Prostate gland (tissue), 2 donors: Measurements from ENCODE around the gene CROCC2.

Experiments
- POLR2AphosphoS5 ChIP-seq: sonication (generic); formaldehyde crosslinking; IDR thresholded peaks from one replicate; pipeline ENCODE4 v1.6.1; 2017; ENCODE audit warnings: antibody characterized with exemption
- TF ChIP-seq, protein P1 (sequence below), 4 experiments: fragments of 200-600 bp in 2 of 4; fragments of 450-650 bp in 2 of 4; sonication (generic) in 2 of 4; IDR thresholded peaks; 1 replicate in 3 of 4; 2 replicates in 1 of 4; pipeline ENCODE4 v1.5.1; 2016 to 2019; ENCODE audit warnings: antibody characterized with exemption in 4 of 4, mild to moderate bottlenecking in 2 of 4, moderate library complexity in 2 of 4

DNA sequence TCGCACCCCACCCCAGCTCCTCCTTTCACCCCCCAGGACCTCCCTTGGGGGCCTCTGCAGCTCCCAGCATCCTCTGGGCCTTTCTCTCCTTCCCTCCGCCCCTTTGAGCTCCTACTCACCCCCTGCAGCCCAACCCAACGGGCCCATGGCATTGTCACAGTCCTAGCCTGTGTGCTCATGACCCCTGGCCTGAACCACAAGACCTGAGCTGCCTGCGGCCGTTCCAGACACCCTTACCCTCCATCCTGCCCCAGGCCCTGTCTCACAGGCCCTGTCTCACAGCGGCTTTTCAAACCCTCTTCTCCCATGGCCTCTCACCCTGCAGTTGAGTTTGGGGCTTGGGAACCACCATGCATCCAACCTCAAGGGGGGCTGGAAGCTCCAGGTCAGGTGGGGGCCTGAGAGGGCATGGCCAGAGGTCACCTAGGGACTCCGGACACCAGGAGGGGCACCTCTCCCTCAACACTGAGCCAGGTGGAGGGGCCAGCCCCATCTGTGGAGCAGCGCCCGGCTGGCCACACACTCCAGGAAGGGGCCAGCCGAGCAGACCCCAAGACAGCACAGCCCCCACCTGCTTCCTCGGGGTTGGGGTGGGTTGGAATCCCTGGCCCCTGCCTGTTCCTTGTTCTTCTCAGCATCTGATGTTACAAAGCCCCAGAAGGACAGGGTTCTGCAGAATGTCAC is 17.1 kb upstream of the CROCC2 start:
- TF ChIP-seq, protein P1, sequence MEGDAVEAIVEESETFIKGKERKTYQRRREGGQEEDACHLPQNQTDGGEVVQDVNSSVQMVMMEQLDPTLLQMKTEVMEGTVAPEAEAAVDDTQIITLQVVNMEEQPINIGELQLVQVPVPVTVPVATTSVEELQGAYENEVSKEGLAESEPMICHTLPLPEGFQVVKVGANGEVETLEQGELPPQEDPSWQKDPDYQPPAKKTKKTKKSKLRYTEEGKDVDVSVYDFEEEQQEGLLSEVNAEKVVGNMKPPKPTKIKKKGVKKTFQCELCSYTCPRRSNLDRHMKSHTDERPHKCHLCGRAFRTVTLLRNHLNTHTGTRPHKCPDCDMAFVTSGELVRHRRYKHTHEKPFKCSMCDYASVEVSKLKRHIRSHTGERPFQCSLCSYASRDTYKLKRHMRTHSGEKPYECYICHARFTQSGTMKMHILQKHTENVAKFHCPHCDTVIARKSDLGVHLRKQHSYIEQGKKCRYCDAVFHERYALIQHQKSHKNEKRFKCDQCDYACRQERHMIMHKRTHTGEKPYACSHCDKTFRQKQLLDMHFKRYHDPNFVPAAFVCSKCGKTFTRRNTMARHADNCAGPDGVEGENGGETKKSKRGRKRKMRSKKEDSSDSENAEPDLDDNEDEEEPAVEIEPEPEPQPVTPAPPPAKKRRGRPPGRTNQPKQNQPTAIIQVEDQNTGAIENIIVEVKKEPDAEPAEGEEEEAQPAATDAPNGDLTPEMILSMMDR (IDR thresholded peaks at IDR 0.05), result no peak
- TF ChIP-seq POLR2AphosphoS5, result no peak
